Measurements from ENCODE around the gene PDZD4.

Gene PDZD4

DNA sequence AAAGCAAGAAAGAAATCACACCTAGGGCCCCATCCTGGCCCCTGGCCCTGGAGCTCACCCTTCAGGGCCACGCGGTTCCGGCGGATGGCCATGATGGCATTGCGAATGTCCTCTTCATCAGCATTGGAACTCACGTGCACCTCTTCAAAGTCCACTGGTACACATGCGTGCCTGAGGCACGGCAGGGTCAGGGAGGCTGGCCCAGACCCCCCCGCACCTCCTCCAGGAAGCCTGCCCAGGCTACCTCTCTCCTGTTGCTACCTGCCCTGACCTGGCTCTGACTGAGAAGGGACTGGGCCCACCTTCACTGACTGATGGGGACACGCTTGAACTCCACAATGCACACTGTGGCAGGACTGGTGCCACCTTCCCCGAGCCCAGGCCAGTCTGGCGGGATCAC lies 40.7 kb downstream of the PDZD4 start:
- no peak for DNase-seq (ENCODE audit: low read depth in 2 of 2)

GRCh38 chrX:153786669-153787068 lies 43.7 kb downstream of the PDZD4 start:
- DNase-seq (ENCODE audit: low read depth in 2 of 2) = no peak

GRCh38 chrX:153784325-153784967 lies 45.9 kb downstream of the PDZD4 start:
- DNase-seq (ENCODE audit: low read depth in 2 of 2) = no peak

GRCh38 chrX:153783378-153784013 lies 46.8 kb downstream of the PDZD4 start:
- no peak for DNase-seq (ENCODE audit: low read depth in 2 of 2)

- DNase-seq (ENCODE audit: low read depth in 2 of 2) = no peak
Observed at GRCh38 chrX:153782871-153783270, 47.5 kb downstream of the PDZD4 start.

- DNase-seq (ENCODE audit: low read depth in 2 of 2) = no peak
Observed at GRCh38 chrX:153782313-153782712, 48.0 kb downstream of the PDZD4 start.

- no peak for DNase-seq (ENCODE audit: low read depth in 2 of 2)
Observed at GRCh38 chrX:153781428-153782047, 48.8 kb downstream of the PDZD4 start.

- DNase-seq (ENCODE audit: low read depth in 2 of 2) = no peak
Observed at GRCh38 chrX:153780678-153781427, 49.5 kb downstream of the PDZD4 start, which contains the start of gene SRPK3. Gene SRPK3, plus strand, starts transcription at chrX:153781041. Its CDS starts 46 bp downstream, at chrX:153781087.

GRCh38 chrX:153779891-153780677 lies 50.3 kb downstream of the PDZD4 start:
- no peak for DNase-seq (ENCODE audit: low read depth in 2 of 2)

- no peak for DNase-seq (ENCODE audit: low read depth in 2 of 2)
Observed at GRCh38 chrX:153778684-153779101, 51.7 kb downstream of the PDZD4 start.

DNA sequence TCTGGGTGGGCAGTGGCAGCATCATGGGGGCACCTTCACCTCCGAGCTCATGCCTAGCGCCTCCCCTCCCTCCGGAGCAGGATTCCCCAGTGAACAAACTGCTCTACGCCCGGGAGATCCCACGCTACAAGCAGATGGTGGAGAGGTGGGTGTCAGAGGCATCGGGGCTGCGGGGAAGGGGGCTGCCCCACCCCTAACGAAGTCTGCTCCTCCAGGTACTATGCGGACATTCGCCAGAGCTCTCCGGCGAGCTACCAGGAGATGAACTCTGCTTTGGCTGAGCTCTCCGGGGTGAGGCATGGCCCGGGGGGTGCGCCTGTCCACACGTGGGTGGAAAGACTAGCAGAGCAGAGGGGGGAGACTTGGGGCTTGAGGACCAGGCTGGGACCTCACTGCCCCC lies 52.2 kb downstream of the PDZD4 start:
- no peak for DNase-seq (ENCODE audit: low read depth in 2 of 2)

- DNase-seq (ENCODE audit: low read depth in 2 of 2) = no peak
Observed at GRCh38 chrX:153777261-153778090, 52.9 kb downstream of the PDZD4 start.

DNA sequence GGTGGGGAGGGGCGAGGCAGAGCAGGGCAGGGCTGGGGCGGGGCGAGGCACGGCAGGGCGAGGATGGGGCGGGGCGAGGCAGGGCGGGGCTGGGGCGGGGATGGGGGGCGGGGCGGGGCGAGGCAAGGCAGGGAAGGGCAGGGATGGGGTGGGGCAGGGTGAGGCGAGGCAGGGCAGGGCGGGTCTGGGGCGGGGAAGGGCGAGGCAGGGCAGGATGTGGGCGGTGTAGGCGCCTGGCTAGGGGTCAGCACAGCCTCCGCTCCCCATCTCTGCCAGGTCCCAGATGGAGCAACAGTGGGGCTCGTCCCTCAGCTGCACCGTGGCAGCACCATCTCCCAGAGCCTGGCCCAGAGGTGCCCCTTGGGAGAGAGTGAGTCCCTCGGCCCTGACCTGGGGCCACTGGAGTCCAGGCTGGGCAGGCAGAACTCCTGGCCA lies 53.7 kb downstream of the PDZD4 start:
- DNase-seq (ENCODE audit: low read depth in 2 of 2) = no peak

- DNase-seq (ENCODE audit: low read depth in 2 of 2) = no peak
Observed at GRCh38 chrX:153776120-153776599, 54.2 kb downstream of the PDZD4 start.

DNA sequence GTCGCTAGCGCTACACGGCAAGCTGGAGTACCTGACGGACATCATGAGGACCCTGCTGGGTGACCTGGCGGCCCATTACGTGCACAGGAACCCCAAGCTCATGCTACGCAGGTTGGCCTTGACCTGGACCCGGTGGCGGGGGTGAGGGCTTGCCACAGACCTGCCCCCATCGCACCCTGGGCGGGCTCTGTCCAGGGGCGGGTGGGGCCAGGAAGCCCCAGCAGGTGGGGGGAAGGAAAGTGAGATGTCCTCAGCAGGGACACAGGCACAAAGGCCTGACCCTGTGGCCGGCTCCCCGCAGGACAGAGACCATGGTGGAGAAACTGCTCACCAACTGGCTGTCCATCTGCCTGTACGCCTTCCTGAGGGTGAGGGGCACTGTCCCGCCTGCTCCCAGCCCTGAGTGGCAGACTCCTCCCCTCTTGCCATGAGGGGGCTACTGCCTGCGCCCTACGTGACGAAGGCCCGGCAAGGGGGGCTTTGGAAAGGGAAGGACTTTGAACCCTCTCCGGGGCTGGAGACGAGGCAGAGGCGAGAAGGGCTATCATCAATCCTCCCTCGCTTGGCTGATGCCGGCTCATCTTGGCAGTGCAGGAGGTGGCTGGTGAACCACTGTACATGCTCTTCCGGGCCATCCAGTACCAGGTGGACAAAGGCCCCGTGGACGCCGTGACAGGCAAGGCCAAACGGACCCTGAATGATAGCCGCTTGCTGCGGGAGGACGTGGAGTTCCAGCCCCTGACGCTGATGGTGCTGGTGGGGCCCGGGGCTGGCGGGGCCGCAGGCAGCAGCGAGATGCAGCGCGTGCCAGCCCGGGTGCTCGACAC lies 54.8 kb downstream of the PDZD4 start:
- DNase-seq (ENCODE audit: low read depth in 2 of 2) = no peak

- no peak for DNase-seq (ENCODE audit: low read depth in 2 of 2)
Observed at GRCh38 chrX:153774576-153775292, 55.6 kb downstream of the PDZD4 start.

DNA sequence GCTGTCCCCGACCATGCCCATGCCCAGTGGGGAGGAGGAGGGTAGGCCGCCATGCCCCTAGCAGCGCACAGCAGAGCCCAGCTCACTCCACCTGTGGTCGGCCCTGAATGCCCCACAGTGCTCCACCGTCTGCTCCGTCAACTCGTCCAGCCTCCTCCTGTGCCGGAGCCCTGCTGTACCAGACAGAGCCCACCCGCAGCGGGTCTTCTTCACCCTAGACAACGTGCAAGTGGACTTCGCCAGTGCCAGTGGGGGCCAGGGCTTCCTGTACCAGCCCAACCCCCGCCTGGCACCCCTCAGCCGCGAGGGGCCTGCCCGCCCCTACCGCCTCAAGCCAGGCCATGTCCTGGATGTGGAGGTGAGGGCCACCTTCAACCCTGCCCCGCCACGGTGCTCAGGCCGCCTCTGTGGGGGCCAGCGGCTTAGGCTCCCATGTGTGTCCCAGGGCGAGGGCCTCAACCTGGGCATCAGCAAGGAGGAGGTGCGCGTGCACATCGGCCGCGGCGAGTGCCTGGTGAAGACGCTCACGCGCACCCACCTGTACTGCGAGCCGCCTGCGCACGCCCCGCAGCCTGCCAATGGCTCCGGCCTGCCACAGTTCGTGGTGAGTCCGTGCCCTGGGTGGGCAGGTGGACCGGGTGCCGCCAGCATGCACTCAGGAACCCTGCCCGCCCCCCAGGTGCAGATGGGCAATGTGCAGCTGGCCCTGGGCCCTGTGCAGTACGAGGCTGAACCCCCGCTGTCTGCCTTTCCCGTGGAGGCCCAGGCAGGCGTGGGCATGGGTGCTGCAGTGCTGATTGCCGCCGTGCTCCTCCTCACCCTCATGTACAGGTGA lies 56.4 kb downstream of the PDZD4 start:
- DNase-seq (ENCODE audit: low read depth in 2 of 2) = no peak

- no peak for DNase-seq (ENCODE audit: low read depth in 2 of 2)
Observed at GRCh38 chrX:153773218-153773611, 57.1 kb downstream of the PDZD4 start.

All from stimulated activated CD8-positive, alpha-beta memory T cell treated with anti-CD3 and anti-CD28 coated beads, Interleukin-7, amount 100 ng/mL, for 1 hour (primary cell).